HG03175 (cell line): ENCODE data around the gene TYW1.
"Not testable (repeated sequence)": the region's sequence is repeated elsewhere in the genome, so short reads cannot be mapped to it uniquely, and the experiment has no call there.

Experiments used
- ATAC-seq: cut with Tn5 transposase; IDR thresholded peaks from one replicate; pipeline ENCODE4 v1.9.1; 2021; ENCODE audit warnings: mild to moderate bottlenecking, moderate library complexity; ENCODE audit not compliant: unreplicated experiment

TYW1 gene

GRCh38 chr7:67042781-67043558 is 46.3 kb downstream of the TYW1 start:
- not testable (repeated sequence) for ATAC-seq

DNA sequence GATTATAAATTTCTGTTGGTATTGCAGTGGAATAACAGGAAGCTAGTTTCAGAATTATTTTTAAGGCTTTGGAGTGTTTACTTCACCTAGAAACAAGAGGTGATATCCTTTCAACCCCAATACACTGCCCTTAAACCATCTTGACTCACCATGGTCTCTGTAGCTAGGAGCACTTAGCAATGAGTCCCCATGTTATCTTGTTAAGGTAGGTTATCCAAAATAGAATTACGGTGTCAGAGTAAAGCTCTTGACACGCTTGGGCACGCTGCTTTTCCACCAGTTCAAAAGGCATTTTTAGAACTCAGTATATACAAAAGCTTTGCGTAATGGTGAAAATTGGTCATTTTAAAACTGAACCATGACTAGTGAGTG is 46.9 kb downstream of the TYW1 start:
- not testable (repeated sequence) for ATAC-seq

GRCh38 chr7:67045496-67045995 is 48.9 kb downstream of the TYW1 start:
- ATAC-seq, result no peak

DNA sequence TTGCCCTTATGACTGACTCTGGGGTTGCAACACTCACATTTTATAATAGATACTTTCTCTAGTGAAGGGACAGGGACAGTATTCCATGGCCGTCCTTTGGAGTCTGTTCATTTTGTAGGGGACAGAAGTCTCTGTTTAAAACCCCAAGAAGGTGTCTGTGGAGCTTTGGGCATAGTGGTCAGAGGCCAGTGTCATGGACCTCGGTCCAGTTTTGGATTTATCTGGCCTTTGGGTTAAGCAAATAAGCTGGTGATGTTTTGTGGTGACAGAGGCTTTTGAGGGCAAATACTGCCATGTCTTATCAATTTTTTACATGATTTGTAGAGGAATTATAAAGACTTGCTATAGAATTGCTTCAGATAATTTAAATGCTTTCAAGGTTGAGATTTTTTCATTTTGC is 50.2 kb downstream of the TYW1 start:
- ATAC-seq, result not testable (repeated sequence)

DNA sequence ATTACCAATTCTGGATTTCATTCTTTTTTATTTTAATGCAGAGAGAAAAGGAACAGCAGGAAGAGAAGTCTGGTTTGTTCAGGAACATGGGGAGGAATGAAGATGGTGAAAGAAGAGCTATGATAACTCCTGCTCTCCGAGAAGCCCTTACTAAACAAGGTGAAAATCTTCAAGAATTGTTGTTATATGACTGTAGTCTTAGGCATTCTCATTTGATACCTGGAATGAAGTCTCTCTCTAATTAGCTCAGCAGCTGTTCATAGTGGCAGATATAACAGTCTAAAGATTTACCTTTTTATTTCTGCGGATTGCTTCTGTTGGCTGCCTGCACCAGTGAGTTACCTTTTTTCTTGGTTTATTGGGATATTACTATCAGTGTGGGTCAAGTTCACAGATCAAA is 53.3 kb downstream of the TYW1 start:
- ATAC-seq, result not testable (repeated sequence)

DNA sequence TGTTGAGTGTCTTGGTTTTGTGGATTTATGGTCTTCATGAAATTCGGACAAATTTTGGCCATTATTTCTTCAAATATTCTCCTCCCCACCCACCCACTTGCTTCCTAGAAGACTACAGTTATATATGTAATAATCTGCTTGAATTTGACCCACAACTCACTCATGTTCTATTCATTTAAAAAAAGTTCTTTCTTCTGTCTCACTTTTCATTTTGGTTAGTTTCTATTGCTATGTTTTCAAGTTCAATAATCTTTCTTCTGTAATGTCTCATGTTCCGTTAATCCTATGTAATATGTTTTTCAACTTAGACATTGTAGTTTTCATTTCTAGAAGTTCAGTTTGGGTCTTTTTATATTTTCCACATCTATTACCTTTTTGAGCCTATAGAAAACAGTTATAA is 55.5 kb downstream of the TYW1 start:
- not testable (repeated sequence) for ATAC-seq

- ATAC-seq, result no peak
Observed at GRCh38 chr7:67056683-67057082, 60.0 kb downstream of the TYW1 start.

DNA sequence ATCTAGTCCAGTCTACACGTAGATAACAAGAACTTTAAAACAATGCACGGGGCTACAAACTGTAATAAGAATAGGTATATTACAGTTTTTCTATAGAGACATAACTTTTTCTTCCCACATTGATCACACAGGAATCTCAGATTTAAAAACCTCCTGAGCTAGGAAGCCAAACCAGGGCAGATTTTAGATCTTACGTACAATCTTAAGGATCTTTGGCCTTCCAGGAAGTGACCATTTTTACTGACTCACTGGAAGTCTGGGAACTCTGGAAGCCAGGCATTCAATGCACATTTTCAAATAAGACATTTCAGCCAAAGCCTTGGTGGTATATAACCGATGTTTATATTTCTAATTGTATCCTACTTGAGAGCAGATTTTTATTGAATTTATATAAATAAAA is 64.7 kb downstream of the TYW1 start:
- ATAC-seq, result not testable (repeated sequence)

- not testable (repeated sequence) for ATAC-seq
Observed at GRCh38 chr7:67062802-67063201, 66.2 kb downstream of the TYW1 start.

- not testable (repeated sequence) for ATAC-seq
Observed at GRCh38 chr7:67066950-67067622, 70.5 kb downstream of the TYW1 start.

GRCh38 chr7:67076120-67076519 is 79.5 kb downstream of the TYW1 start:
- ATAC-seq, result not testable (repeated sequence)

DNA sequence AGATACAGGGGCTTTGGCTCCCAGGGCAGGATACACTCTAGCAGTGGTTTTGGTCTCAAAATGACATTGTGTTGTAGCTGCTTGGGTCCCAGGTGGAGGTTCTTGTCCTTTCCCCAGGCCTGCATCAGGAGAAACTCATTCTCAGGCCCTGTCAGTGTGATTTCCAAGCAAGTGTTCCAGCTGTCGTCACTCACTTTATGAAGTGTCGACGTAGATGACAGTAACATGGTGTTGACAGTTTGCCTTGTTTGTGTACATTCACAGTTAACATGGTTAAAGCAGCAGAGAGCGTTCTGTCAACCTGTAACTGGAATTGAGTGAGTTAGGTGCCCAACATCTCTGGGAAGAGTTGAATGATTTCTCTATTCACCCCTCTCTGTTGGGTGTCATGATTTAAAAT is 86.2 kb downstream of the TYW1 start:
- not testable (repeated sequence) for ATAC-seq

DNA sequence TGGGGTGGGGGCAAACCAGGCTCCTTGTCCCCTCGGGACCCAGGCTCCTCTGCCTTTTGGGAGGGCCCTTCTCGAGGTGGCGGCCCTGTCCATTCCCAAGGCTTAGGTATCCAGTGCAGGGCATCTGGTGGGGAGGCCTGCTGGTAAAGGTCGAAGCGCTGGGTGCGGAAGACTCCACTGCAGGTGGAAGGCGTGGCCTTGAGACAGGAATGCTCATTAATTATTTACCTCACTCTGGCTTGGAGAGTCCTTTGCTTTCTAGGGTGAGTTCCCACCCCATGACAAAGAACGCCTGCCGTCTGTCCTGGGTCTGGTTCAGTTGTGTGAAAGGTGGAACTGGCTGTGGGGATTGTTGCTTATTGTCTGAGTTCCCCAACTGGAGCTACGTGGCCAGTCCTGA is 92.6 kb downstream of the TYW1 start:
- not testable (repeated sequence) for ATAC-seq

- ATAC-seq, result not testable (repeated sequence)
Observed at GRCh38 chr7:67091053-67091452, 94.4 kb downstream of the TYW1 start.

DNA sequence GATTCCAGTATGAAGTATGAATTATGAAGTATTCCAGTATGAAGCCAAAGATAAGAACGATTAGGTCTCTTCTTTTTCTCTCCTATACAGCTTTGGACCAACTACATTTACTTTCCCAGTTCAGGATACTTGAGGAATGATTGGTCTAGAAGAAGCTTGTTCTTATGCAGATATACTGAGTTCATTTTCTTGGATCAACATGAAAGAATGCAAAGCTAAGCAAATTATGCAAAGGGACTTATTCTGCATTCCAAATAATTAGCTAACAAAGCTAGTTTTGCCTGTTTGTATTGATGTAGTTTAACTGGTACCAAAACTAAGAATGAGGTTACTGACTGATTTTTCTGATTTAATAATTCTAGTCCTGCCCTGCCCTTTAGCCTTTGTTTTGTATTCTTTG is 101.4 kb downstream of the TYW1 start:
- ATAC-seq, result not testable (repeated sequence)

DNA sequence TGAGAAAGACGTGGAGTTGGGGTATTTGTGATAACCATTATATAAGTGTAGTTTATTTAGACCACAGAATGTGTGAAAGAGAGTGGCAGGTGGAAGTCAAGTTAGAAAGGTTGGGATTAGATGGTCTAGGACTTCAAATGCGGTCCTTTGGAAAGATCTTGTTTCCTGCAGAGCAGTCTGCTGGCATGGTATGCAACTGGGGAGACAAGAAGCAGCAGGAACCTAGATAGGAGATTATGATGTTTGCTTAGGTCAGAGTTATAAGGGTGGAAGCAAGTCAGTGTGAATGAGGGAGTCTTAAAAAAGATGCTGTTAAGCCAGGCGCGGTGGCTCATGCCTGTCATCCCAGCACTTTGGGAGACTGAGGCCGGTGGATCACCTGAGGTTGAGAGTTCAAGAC is 102.8 kb downstream of the TYW1 start:
- ATAC-seq, result not testable (repeated sequence)

DNA sequence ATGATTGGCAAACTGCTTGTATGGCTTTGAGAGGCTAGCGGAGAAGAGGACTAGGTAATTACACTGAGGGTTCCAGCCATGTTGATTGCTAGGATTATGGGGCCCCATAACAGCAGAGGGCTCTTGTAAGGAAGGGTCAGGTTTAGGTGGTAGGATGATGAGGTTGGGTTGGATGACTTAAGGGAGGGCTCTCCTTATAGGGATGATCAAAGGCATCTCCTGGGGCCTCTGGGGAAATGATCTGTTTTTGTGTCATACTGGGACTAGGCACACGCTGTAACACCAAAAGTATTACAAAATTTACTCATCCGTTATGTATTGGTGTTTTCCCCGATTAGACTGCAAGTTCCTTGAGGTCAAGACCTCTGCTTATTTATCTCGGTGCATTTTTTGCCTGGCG is 103.4 kb downstream of the TYW1 start:
- not testable (repeated sequence) for ATAC-seq

- ATAC-seq, result no peak
Observed at GRCh38 chr7:67100956-67101361, 104.3 kb downstream of the TYW1 start.

- ATAC-seq, result not testable (repeated sequence)
Observed at GRCh38 chr7:67104937-67105336, 108.3 kb downstream of the TYW1 start.

GRCh38 chr7:67105377-67105776 is 108.7 kb downstream of the TYW1 start:
- ATAC-seq, result no peak

- not testable (repeated sequence) for ATAC-seq
Observed at GRCh38 chr7:67106255-67106654, 109.6 kb downstream of the TYW1 start.

DNA sequence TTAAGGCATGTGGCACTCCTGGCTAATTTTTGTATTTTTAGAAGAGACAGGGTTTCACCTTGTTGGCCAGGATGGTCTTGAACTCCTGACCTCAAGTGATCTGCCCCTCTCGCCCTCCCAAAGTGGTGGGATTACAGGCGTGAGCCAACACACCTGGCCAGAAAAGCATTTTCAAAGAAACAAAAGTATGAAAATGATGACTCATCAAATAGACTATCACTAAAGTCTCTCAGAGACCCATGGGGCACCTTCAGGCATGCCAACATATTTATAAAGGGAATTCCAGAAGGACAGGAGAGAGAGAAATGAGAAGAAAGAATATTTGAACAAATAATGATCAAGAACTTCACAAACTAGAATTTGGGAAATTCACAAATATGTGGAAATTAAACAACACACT is 114.7 kb downstream of the TYW1 start:
- not testable (repeated sequence) for ATAC-seq
